ENCODE data around the gene GSG1. TPM values are rescaled to one million over a fixed set of nuclear protein-coding genes. Genes with fewer than 3 reads are reported as not detected.

GSG1 gene
- polyA plus RNA-seq, 3 donors, result not detected

DNA sequence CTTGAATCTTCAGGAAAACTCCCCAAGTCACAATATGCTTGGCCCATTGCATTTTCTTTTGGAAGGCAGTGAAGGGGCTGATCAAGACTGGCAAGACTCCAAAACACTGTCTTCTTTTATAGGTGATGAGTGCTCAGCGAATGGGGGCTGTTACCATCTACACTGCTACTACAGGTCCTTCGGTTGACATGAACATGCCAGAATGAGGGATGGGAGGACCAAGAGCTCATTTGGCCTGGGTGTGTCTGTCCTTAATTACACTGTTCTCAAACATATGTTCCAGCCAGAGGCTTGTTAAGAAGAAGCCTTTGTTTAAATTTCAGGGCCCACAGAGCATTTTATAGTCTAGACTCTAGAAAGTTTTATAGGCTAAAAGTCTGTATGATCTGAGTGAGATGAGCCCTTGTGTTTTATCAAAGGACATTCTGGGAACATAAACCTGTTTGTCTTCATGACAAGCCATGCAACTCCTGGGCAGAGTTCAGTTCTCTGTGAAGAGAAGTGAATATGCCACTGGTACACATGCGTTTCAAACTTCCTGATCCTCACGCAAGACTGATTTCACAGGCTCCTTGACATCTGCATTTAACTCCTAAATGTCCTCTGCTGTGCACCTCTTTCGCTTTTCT, 64.0 kb downstream of the GSG1 start:
- Histone ChIP-seq H3K4me3 (replicated peaks in 1 of 3; ENCODE audit: low read depth in 2 of 3, low read length in 3 of 3) (no peak overlapping the region), H4K20me1 (ENCODE audit: insufficient read depth, low read length) (no peaks in the 10 kb centered on the region), H3K4me1 (ENCODE audit: control insufficient read depth in 1 of 2, insufficient read depth in 2 of 2, low read length in 2 of 2) (peaks cover 4 to 6% of the 10 kb centered on the region in 2 donors), H3K9ac (ENCODE audit: insufficient read depth, low read length, poor library complexity, severe bottlenecking) (no peak overlapping the region), H3K9me3 (replicated peaks in 1 of 2; ENCODE audit: control insufficient read depth in 1 of 2, insufficient read depth in 1 of 2, low read length in 2 of 2) (no peaks in the 10 kb centered on the region), H3K4me2 (replicated peaks; ENCODE audit: extremely low read depth, low read length, poor library complexity, severe bottlenecking) (no peak overlapping the region), H3K36me3 (replicated peaks in 1 of 2; ENCODE audit: control insufficient read depth in 1 of 2, insufficient read depth in 2 of 2, low read length in 2 of 2) (no peaks in the 10 kb centered on the region), H3K27me3 (ENCODE audit: control insufficient read depth in 2 of 2, insufficient read depth in 2 of 2, low read length in 2 of 2) (no peaks in the 10 kb centered on the region), H3K79me2 (ENCODE audit: insufficient read depth, low read length) (no peaks in the 10 kb centered on the region), H3K27ac (ENCODE audit: low read depth in 1 of 2, low read length in 2 of 2) (no peak overlapping the region), H2AFZ (ENCODE audit: insufficient read depth, low read depth, low read length, poor library complexity, severe bottlenecking) (no peak overlapping the region)
- Mint-ChIP-seq H3K27ac (no peak overlapping the region), H3K4me3 (no peak overlapping the region), H3K27me3 (ENCODE audit: low read depth in 3 of 3) (peaks cover 0 to 5% (median 2%) of the 10 kb centered on the region in 3 donors), H3K9me3 (peaks cover 0 to 4% (median 0%) of the 10 kb centered on the region in 7 donors), H3K36me3 (no peaks in the 10 kb centered on the region), H3K4me1 (peaks cover 8% of the 10 kb centered on the region)
- TF ChIP-seq, protein P1, sequence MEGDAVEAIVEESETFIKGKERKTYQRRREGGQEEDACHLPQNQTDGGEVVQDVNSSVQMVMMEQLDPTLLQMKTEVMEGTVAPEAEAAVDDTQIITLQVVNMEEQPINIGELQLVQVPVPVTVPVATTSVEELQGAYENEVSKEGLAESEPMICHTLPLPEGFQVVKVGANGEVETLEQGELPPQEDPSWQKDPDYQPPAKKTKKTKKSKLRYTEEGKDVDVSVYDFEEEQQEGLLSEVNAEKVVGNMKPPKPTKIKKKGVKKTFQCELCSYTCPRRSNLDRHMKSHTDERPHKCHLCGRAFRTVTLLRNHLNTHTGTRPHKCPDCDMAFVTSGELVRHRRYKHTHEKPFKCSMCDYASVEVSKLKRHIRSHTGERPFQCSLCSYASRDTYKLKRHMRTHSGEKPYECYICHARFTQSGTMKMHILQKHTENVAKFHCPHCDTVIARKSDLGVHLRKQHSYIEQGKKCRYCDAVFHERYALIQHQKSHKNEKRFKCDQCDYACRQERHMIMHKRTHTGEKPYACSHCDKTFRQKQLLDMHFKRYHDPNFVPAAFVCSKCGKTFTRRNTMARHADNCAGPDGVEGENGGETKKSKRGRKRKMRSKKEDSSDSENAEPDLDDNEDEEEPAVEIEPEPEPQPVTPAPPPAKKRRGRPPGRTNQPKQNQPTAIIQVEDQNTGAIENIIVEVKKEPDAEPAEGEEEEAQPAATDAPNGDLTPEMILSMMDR (IDR thresholded peaks at IDR 0.05), result no peak
- 63% methylated on average over 3 of the region's 5 CpGs for WGBS (ENCODE audit: insufficient coverage)
- intact Hi-C loops (cut with micrococcal nuclease), result no loop called here
- DNase-seq, result no peak

DNA sequence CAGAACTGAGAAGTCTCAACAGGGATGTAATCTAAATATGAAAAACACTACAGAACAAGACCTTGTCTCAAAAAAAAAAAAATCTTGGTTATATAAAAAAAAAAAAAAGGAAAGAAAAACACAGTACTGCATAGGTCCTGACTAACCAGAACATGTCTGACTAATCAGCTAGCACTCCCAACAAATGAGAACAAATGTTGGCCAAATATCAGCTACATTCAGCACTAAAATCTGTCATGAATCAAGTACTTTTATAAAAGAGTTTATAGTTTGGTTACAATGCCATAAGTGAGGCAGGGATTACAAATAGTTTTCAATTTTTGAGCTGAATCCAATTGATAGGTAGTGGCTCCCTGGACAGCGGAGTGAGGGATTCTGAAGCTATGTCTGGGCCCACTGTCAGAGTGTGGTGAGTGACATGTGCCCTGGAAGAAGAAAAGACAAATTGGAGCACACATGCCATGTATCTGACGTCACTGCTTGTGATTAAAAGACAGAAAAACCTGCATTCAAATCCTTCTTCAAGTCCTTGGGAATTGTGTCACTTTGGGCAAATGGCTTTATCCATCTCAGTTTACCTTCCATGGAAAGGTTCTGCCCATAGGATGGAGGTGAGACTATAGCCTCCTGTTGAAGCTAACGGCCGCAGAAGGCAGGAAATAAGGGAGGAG, 64.8 kb downstream of the GSG1 start:
- no peak overlapping the region for H3K4me3 Mint-ChIP-seq
- Histone ChIP-seq H3K4me1 (ENCODE audit: control insufficient read depth in 1 of 2, insufficient read depth in 2 of 2, low read length in 2 of 2) (no peaks in the 10 kb centered on the region), H3K27me3 (ENCODE audit: control insufficient read depth in 2 of 2, insufficient read depth in 2 of 2, low read length in 2 of 2) (no peaks in the 10 kb centered on the region), H3K27ac (ENCODE audit: low read depth in 1 of 2, low read length in 2 of 2) (no peak overlapping the region), H3K9me3 (replicated peaks in 1 of 2; ENCODE audit: control insufficient read depth in 1 of 2, insufficient read depth in 1 of 2, low read length in 2 of 2) (no peaks in the 10 kb centered on the region), H3K4me3 (replicated peaks in 1 of 3; ENCODE audit: low read depth in 2 of 3, low read length in 3 of 3) (no peak overlapping the region), H3K9ac (ENCODE audit: insufficient read depth, low read length, poor library complexity, severe bottlenecking) (no peak overlapping the region), H2AFZ (ENCODE audit: insufficient read depth, low read depth, low read length, poor library complexity, severe bottlenecking) (no peak overlapping the region), H4K20me1 (ENCODE audit: insufficient read depth, low read length) (no peaks in the 10 kb centered on the region), H3K4me2 (replicated peaks; ENCODE audit: extremely low read depth, low read length, poor library complexity, severe bottlenecking) (no peak overlapping the region), H3K79me2 (ENCODE audit: insufficient read depth, low read length) (no peaks in the 10 kb centered on the region), H3K36me3 (replicated peaks in 1 of 2; ENCODE audit: control insufficient read depth in 1 of 2, insufficient read depth in 2 of 2, low read length in 2 of 2) (no peaks in the 10 kb centered on the region)
- DNase-seq, result no peak
- peaks cover 0 to 4% (median 0%) of the 10 kb centered on the region in 7 donors for H3K9me3 Mint-ChIP-seq
- H3K27ac Mint-ChIP-seq, result no peak overlapping the region
- TF ChIP-seq, protein P1 (IDR thresholded peaks at IDR 0.05), result no peak
- 94% methylated on average over 4 of the region's 4 CpGs for WGBS (ENCODE audit: insufficient coverage)
- peaks cover 4% of the 10 kb centered on the region for H3K4me1 Mint-ChIP-seq
- H3K36me3 Mint-ChIP-seq, result no peaks in the 10 kb centered on the region
- peaks cover 0 to 5% (median 2%) of the 10 kb centered on the region in 3 donors for H3K27me3 Mint-ChIP-seq (ENCODE audit: low read depth in 3 of 3)
- intact Hi-C loops (cut with micrococcal nuclease), result no loop called here

All from CD14-positive monocyte (primary cell).